MCF 10A (cell line): Measurements from ENCODE around the gene KIAA1755. TPM values are rescaled to one million over a fixed set of nuclear protein-coding genes. Genes with fewer than 3 reads are reported as not detected.
"Not testable (repeated sequence)": the region's sequence is repeated elsewhere in the genome, so short reads cannot be mapped to it uniquely, and the experiment has no call there.

ENCODE experiments used
- BruUV-seq: library from RNA; stranded (reverse); fragments of 400-500 nt; replicated peaks from 2 replicates; lab custom pipeline; 2021; lab: Mats Ljungman, UMichigan
- CTCF ChIA-PET: fragments of 300-600 bp; sonication (Branson Sonifier 250); formaldehyde crosslinking; extraction: SDS; loops from one replicate; lab custom pipeline; 2021; ENCODE audit warnings: antibody characterized with exemption, inconsistent platforms; lab: Yijun Ruan, JAX
- POLR2A ChIA-PET: fragments of 300-600, 350-650 bp; sonication (Branson Sonifier 250); formaldehyde crosslinking; extraction: SDS; loops from one replicate; lab custom pipeline; 2020; ENCODE audit warnings: antibody characterized with exemption, inconsistent platforms; lab: Yijun Ruan, JAX
- DNase-seq: peaks from one replicate; pipeline ENCODE4 v3.0.0-alpha.2; 2018; ENCODE audit not compliant: unreplicated experiment
- H3K27ac Mint-ChIP-seq: one replicate; pipeline ENCODE4 v1.8.0; 2022; ENCODE audit warnings: mild to moderate bottlenecking, low read depth, mixed read lengths; ENCODE audit not compliant: unreplicated experiment
- H3K27me3 Mint-ChIP-seq: one replicate; pipeline ENCODE4 v1.8.0; 2022; ENCODE audit warnings: mixed read lengths; ENCODE audit not compliant: insufficient read depth, unreplicated experiment
- H3K36me3 Mint-ChIP-seq: one replicate; pipeline ENCODE4 v1.8.0; 2022; ENCODE audit warnings: mild to moderate bottlenecking, moderate library complexity, mixed read lengths; ENCODE audit not compliant: insufficient read depth, unreplicated experiment
- H3K4me1 Mint-ChIP-seq: one replicate; pipeline ENCODE4 v1.8.0; 2022; ENCODE audit warnings: mixed read lengths; ENCODE audit not compliant: insufficient read depth, unreplicated experiment
- H3K4me3 Mint-ChIP-seq: one replicate; pipeline ENCODE4 v1.8.0; 2022; ENCODE audit warnings: mild to moderate bottlenecking, moderate library complexity, mixed read lengths; ENCODE audit not compliant: unreplicated experiment
- H3K9me3 Mint-ChIP-seq: one replicate; pipeline ENCODE4 v1.8.0; 2022; ENCODE audit warnings: mixed read lengths; ENCODE audit not compliant: unreplicated experiment
- intact Hi-C: fragments of 100-400 bp; cut with micrococcal nuclease; formaldehyde crosslinking; loops from 2 replicates; pipeline ENCODE4 v1.14.1; 2022
- total RNA-seq: library from RNA; stranded (reverse); gene quantifications from 2 replicates; pipeline ENCODE4 v1.2.3, GENCODE V29; 2022
- TF ChIP-seq, protein P1 (sequence below): fragments of 200-600 bp; IDR thresholded peaks from one replicate; pipeline ENCODE4 v1.8.0; 2022; ENCODE audit warnings: antibody characterized with exemption, mild to moderate bottlenecking; ENCODE audit not compliant: unreplicated experiment

The KIAA1755 gene
- total RNA-seq, 1 experiment from 2014 or later = not detected

DNA sequence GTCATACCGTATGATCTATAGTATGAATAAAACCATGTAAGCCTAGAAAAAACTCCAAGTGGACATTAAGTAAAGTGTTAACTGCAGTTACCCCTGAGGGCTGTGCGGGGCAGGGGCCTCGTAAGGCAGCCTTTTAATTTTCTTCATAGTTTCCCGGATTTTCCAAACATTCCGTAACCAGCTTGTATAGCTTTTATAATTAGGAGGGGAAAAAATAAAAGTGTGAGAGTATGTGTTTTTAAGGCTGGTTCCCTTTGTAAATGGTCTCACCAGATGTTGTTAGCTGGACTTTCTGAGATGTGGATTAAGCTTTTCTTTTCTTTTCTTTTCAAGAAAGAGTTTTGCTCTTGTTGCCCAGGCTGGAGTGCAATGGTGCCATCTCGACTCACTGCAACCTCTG, 7.0 kb downstream of the KIAA1755 start:
- intact Hi-C loops = no loop called here
- peaks cover 6% of the 10 kb centered on the region for H3K4me1 Mint-ChIP-seq
- no peak overlapping the region for H3K27ac Mint-ChIP-seq
- no peaks in the 10 kb centered on the region for H3K9me3 Mint-ChIP-seq
- H3K36me3 Mint-ChIP-seq = no peaks in the 10 kb centered on the region
- ChIA-PET POLR2A (no interaction called here), CTCF (interaction anchor here (0.6 to 1.7 kb wide), 10 partner anchors 8 to 198 kb away, joined by 3 to 7 read pairs (median 3); no protein-coding TSS in a partner anchor)
- no peak overlapping the region for H3K4me3 Mint-ChIP-seq
- H3K27me3 Mint-ChIP-seq = no peaks in the 10 kb centered on the region
- DNase-seq = no peak
- TF ChIP-seq, protein P1, sequence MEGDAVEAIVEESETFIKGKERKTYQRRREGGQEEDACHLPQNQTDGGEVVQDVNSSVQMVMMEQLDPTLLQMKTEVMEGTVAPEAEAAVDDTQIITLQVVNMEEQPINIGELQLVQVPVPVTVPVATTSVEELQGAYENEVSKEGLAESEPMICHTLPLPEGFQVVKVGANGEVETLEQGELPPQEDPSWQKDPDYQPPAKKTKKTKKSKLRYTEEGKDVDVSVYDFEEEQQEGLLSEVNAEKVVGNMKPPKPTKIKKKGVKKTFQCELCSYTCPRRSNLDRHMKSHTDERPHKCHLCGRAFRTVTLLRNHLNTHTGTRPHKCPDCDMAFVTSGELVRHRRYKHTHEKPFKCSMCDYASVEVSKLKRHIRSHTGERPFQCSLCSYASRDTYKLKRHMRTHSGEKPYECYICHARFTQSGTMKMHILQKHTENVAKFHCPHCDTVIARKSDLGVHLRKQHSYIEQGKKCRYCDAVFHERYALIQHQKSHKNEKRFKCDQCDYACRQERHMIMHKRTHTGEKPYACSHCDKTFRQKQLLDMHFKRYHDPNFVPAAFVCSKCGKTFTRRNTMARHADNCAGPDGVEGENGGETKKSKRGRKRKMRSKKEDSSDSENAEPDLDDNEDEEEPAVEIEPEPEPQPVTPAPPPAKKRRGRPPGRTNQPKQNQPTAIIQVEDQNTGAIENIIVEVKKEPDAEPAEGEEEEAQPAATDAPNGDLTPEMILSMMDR = no peak
- no TSS peak for BruUV-seq

DNA sequence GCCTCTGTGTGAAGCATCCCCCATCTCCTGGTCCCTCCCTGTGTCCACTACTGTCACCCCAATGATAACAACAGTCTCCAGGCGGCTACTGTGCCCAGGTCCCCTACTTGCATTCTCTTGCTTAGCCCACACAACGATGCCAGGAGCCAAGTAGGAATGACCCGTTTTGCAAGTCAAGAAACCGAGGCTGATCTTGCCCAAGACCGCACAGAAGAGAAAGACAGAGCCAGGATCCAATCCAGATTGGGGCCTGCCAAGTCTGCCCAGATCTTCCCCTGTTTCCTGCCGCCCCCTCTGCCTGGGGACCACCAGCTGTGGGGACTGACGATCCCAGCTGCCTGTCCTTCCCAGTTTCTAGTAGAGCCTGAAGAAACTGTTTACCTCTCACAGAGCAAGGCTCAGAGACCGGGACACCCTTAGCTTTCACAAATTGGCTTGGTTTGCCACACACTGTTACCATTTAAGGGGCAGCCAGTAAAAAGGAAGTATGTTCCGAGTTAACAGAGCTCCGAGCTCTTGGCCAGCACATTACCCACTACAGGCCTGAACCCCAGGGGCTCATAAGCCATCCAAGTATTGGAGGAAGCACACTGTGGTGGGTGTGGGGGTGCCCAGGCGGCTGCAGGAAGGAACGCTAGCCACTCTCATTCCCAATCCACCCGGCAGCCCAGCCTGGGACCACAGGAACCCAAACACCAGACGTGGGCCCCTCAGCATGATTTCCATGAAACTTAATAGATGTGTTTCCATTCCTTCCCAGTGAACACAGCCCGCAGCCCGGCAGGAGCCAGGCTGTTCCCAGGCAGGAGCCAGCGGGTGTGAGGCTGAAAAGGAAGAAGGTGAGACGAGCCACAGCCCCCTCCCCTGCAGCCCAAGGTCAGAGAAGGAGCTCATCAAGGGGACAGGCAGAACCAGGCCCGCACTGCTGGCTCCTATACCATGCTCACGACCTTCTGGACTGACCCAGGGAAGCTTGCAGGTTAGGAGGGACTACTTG, 7.9 kb downstream of the KIAA1755 start:
- no peak overlapping the region for H3K4me3 Mint-ChIP-seq
- H3K27ac Mint-ChIP-seq = no peak overlapping the region
- BruUV-seq = no TSS peak
- peaks cover under 1% of the 10 kb centered on the region for H3K36me3 Mint-ChIP-seq
- ChIA-PET POLR2A (interaction anchor here (0.6 kb wide), 1 partner anchor 15 kb away, joined by 3 read pairs; no protein-coding TSS in a partner anchor), CTCF (interaction anchor here (0.5 to 2.6 kb wide), 9 partner anchors 7 to 977 kb away, joined by 3 to 13 read pairs (median 3); no protein-coding TSS in a partner anchor)
- no peaks in the 10 kb centered on the region for H3K27me3 Mint-ChIP-seq
- intact Hi-C loops = no loop called here
- DNase-seq = no peak
- peaks cover 6% of the 10 kb centered on the region for H3K4me1 Mint-ChIP-seq
- TF ChIP-seq, protein P1 = no peak
- no peaks in the 10 kb centered on the region for H3K9me3 Mint-ChIP-seq

DNA sequence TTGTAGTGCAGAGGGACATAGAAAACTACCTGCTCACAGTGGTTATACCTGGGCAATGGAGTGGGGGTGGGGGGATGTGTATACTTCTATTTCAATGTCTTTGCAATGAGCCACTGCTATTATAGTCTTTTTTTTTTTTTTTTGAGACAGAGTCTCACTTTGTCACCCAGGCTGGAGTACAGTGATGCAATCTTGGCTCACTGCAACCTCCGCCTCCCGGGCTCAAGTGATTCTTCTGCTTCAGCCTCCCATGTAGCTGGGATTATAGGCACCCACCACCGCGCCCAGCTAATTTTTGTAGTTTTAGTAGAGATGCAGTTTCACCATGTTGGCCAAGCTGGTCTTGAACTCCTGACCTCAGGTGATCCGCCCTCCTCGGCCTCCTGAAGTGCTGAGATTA, 9.1 kb downstream of the KIAA1755 start:
- H3K4me3 Mint-ChIP-seq, POLR2A ChIA-PET, H3K27ac Mint-ChIP-seq, DNase-seq, intact Hi-C loops, H3K4me1 Mint-ChIP-seq, H3K9me3 Mint-ChIP-seq, BruUV-seq, H3K27me3 Mint-ChIP-seq, H3K36me3 Mint-ChIP-seq: not testable (repeated sequence)
- CTCF ChIA-PET = interaction anchor here (0.7 to 2.6 kb wide), 3 partner anchors 24 to 30 kb away, joined by 3 to 13 read pairs (median 5); no protein-coding TSS in a partner anchor

DNA sequence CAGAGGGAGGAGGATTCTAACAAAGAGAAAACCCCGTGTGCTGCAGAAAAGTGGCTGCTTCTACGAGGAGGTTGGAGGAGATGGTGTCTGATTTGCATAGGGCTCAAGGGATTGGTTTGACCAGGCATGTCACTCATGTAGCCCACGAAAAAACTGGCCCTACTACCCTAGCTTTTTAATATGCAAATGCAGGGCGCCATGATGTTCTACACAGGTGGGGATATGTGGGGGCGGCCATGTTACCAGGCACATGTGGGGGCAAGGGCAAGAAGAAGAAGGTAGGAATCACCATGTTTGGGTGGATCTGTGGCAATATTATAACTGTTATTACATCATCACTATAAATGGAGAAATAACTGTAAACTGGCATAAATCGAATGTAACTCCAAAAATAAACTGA, 9.9 kb downstream of the KIAA1755 start:
- TF ChIP-seq, protein P1 = no peak
- H3K27ac Mint-ChIP-seq = no peak overlapping the region
- peaks cover 7% of the 10 kb centered on the region for H3K36me3 Mint-ChIP-seq
- no peaks in the 10 kb centered on the region for H3K27me3 Mint-ChIP-seq
- H3K4me1 Mint-ChIP-seq = peaks cover 2% of the 10 kb centered on the region
- POLR2A ChIA-PET = no interaction called here
- CTCF ChIA-PET = interaction anchor here (2.6 kb wide), 1 partner anchor 29 kb away, joined by 13 read pairs; no protein-coding TSS in a partner anchor
- H3K4me3 Mint-ChIP-seq = no peak overlapping the region
- intact Hi-C loops = no loop called here
- no TSS peak for BruUV-seq
- no peaks in the 10 kb centered on the region for H3K9me3 Mint-ChIP-seq
- DNase-seq = no peak
